HG02642 (cell line): ENCODE results near the gene PRICKLE4.
"Not testable (repeated sequence)": the region's sequence is repeated elsewhere in the genome, so short reads cannot be mapped to it uniquely, and the experiment has no call there.

Experiments
- ATAC-seq: cut with Tn5 transposase; IDR thresholded peaks from one replicate; pipeline ENCODE4 v1.9.1; 2021; ENCODE audit warnings: mild to moderate bottlenecking; ENCODE audit not compliant: unreplicated experiment, poor library complexity

The PRICKLE4 gene

DNA sequence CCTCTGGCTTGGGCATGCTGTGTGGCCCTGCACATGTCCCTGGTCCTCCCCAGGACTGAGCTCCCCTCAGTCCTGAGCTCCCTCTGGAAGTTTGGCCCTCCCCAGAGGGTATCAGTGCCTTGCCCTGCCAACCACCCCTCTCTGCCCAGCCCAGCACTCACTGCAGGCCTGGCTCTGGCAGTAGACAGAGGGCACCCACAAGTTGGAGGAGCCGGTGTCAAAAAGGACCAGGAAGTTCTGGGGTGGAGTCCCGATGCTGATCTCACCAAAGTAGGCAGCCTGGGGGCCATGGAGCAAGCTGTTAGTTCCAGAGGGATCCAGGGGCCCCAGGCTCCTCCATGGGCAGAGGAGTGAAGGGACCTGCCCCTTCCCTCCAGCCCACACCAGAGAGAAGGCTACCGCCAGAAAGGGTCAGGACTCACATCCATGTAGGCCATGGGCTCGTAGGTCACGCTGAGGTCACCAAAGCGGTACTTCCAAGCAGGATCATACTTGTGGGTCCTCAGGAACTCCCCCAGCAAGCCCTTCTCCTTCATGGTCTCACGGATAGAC, 36.3 kb upstream of the PRICKLE4 start:
- no peak for ATAC-seq

- no peak for ATAC-seq
These were observed 34.5 kb upstream of the PRICKLE4 start for GRCh38 chr6:41746107-41746506.

- no peak for ATAC-seq
These were observed 33.1 kb upstream of the PRICKLE4 start, which contains the start of gene PGC for GRCh38 chr6:41747256-41748101. PGC (minus strand) TSS chr6:41747397; CDS start chr6:41747334, 63 bp downstream.

DNA sequence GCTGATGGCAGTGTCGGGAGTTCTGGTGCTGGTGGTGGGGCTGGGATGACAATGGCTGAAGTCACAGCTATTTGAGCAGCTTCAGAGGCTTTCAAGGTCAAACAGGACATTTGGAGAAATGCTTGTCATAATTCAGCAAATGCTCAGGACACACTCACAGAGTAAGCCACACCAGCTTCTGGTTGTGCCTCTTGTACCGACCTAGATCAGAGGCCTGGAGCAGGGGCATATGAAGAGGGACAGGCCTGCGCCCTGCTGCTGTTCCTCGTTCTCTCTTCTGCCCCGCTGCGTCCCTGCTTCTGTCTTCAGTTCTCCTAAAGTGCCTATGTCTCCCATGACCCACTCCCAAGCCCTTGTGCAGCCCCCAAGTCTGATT, 32.5 kb upstream of the PRICKLE4 start:
- ATAC-seq: no peak

DNA sequence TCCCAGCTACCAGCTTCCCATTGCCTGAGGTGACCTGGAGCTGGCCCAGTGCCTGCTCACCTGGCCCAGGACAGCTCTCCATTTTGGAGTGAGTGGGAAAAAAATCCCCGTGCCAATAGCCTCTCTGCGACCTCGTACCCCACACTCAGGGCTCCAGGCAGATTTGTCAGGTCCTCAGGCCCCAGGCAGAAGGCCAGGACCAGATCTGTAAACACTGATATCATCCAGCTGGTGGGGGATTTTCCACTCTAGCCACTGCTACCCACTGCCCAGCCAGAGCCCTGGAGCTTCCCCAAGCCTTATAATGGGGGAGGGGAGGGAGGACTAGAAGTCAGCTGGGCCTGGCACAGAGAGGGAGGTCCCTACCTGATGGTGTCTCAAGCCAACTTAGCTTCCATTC, 32.0 kb upstream of the PRICKLE4 start:
- no peak for ATAC-seq

DNA sequence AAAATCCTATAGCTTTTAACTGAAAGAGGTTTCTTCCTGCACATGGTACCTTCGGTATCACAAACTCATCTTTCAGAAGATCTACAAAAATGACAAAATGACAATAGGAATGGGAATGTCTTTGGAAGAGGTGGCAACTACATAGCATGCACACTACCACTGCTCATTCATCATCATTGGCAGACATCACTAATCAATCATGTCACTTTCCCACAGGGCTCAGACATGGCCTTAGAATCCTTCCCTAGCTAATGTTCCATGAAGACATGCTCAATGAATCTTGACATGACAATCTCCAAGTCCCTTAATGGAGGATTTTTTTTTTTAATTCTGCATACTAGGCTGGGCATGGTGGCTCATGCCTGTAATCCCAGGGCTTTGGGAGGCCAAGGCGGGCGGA, 30.2 kb upstream of the PRICKLE4 start:
- no peak for ATAC-seq

- no peak for ATAC-seq
These were observed 24.7 kb upstream of the PRICKLE4 start for GRCh38 chr6:41755895-41756294.

- ATAC-seq: no peak
These were observed 24.2 kb upstream of the PRICKLE4 start for GRCh38 chr6:41756354-41756753.

GRCh38 chr6:41757271-41757670, 23.3 kb upstream of the PRICKLE4 start:
- ATAC-seq: no peak

GRCh38 chr6:41757931-41758640, 22.5 kb upstream of the PRICKLE4 start:
- ATAC-seq: no peak

DNA sequence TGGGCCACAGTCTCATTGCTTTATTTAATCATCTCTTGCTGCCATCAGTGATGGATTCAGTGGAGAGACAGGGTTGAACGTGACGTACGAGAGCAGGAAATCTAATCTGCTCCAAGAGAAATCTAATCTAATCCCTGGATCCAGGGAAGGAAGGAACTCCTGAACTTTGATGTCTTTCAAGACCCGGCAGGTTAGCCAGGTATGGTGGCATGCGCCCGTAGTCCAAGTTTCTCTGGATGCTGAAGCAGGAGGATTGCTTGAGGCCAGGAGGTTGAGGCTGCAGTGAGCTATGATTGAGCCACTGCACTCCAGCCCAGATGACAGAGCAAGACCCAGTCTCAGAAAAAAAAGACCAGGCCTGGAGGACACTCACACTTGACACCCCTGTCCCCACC, 21.9 kb upstream of the PRICKLE4 start:
- no peak for ATAC-seq

DNA sequence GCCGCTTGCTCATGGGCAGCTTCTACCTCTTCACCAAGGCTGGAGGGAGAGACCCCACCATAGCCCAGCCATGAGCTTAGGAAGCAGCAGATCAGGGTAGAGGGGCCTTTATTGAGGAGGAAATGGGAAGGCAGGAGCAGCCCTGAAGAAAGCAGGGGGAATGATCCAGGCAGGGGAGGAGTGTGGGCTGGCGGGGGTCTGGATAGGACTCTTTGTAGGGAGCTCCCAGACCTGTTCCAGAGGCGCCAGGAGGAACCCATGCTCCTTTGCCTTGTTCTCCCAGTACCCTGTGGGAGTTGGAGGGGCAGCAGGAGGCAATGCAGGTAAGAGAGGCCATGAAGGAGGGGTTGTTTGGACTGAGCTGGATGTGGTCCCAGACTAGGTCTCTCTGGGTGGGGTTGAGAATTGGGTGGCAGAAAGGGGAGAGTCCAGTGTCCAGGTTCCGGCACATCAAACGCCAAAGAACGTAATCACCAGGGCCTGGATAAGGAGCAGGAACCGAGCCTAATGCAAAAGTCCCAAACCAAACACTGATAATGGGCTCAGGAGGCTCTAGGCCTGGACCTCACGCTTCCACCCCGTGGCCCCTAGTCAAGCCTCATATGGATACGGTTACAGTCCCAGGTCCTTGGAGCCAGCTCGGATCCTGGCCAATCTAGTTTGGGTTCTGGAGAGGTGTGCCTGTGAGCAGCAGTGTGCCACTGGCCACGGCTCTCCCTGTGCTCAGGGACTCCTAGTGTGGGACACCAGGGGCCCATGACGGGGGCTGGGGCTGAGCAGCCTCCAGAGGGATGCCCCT, 21.3 kb upstream of the PRICKLE4 start:
- ATAC-seq: no peak

- no peak for ATAC-seq
These were observed 20.5 kb upstream of the PRICKLE4 start for GRCh38 chr6:41759905-41760579.

DNA sequence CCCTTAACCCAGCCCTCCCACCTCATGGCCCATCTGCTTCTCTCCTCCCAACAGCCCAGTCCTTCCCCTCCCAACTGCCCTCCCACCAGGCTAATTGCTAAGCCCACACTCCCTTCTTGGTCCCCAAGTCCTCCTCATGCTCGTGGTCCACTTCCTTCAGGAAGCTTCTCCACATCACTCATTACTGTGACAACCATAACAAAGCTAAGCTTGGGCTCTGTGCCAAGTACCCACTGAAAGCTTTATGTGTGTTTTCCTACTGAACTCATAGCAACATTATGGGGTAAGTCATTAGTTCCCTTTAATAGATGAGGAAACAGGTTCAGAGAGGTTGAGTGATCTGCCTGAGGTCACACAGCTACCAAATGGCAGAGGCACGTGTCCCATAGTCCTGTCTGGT, 17.1 kb upstream of the PRICKLE4 start:
- ATAC-seq: no peak

- ATAC-seq: not testable (repeated sequence)
These were observed 14.4 kb upstream of the PRICKLE4 start for GRCh38 chr6:41766043-41766664.

DNA sequence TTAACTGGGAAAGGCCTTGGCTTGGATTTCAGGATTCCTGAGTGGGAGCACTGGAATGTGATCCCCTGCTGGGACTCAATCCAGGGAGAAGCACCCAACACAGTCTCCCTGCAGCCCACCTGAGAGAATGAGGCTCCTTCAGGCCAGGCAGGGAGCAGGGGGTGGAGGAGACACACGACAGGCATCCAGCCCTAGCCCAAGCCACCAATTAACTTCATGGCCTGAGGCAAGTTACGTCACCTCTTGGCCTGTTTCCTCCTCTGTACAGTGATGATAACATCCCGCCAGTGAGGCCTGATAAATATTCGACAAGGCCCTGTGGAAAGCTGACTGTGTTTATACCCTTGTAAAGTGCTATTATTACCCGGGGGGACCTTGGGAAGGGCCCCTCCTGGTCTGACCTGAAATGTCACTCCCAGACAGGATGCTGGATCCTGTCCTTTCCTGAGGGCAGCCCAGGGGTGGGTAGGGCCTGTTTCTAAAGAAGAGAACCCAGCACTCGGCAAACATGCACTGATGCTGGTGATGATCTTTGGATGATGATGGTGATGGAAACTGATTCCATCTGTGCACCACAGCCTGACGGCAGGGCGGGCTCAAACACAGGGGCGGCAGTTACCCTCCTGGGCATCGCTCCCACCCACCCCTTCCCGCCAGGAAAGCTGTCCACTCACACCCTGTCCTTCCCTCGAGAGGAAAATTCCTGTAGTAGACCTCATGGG, 13.3 kb upstream of the PRICKLE4 start:
- no peak for ATAC-seq

- ATAC-seq: no peak
These were observed 11.9 kb upstream of the PRICKLE4 start for GRCh38 chr6:41768545-41769308.

DNA sequence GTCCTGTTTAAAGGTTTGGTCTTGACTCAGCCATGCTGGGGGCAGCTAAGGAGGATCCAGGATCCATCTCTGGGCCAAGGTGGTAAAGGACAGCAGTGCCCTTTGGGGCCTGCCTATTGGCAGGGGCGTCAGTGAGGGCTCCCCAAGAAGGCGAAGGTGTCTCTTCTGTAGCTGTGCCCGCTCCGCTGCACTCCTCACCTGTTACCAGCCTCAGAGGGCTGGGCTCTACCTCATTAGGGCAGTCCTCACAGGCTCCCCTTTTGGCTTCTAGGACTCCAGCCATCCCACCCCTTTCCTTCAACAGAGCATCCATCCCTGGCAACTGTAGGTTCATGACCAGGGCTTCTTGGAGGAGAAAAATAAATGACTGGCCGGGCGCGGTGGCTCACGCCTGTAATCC, 11.2 kb upstream of the PRICKLE4 start:
- ATAC-seq: no peak
